Hematopoietic multipotent progenitor cell treated with erythropoietin and hydrocortisone succinate and interleukin-3 and kit ligand, for 15 days (in vitro differentiated cells): ENCODE results near the gene CDH4.
"Not testable (repeated sequence)": the region's sequence is repeated elsewhere in the genome, so short reads cannot be mapped to it uniquely, and the experiment has no call there.

ENCODE experiments used
- DNase-seq: peaks from one replicate; pipeline ENCODE4 v3.0.0-alpha.2; 2015; ENCODE audit warnings: low spot score

The CDH4 gene

DNA sequence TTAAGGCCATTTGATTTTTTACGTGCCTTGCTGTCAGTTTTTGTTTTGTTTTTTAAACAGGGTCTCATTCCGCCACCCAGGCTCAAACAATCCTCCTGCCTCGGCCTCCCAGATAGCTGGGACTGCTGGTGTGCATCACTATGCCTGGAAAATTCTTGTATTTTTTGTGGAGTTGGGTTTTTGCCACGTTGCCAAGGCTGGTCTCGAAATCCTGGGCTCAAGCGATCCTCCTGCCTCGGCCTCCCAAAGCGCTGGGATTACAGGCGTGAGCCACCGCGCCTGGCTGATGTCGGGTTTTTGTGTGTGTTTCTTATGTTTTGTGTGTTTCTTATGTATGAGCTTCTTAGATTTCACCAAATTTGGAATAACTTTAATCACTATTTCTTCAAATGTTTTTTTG is 708.8 kb downstream of the CDH4 start:
- DNase-seq, result no peak

DNA sequence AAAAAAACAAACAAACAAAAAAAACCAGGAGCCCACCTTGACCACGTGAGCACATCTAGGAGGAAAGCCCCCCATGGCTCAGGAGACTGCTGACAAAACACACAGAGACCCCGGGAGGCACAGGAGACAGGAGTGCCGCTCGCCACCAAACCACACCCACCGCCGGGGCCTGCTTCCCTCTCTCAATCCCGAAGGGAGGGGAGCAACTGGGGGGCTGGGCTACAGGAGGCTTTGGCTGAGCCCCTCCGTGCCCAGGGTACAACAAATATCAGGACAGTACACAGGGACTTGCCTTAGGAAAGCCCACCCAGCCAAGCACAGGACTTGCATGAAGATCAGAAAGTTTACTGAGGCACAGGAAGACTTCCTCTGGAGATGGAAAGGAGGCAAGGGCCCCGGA is 711.1 kb downstream of the CDH4 start:
- DNase-seq, result no peak

DNA sequence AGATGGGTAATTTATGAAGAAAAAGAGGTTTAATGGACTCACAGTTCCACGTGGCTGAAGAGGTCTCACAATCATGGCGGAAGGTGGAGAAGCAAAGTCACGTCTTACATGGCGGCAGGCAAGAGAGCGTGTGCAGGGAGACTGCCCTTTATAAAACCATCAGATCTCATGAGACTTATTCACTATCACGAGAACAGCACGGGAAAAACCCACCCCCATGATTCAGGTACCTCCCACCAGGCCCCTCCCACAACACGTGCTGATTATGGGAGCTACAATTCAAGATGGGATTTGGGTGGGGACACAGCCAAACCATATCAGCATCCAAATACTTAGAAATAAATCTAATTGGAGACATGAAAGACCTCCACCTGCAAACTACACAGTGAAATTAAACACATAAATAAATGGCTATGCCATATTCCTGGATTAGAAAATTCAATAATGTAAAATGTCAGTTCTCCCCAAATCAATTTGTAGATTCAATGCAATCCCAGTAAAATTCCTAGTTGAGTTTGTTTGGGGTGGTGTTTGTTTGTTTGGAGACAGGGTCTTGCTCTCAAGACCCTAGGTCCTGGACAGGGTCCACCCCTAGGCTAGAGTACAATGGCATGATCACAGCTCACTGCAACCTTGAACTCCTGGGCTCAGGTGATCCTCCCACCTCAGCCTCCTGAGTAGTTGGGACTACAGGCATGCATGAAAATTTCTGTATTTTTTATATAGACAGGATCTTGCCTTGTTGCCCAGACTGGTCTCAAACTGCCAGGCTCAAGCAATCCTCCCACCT is 712.0 kb downstream of the CDH4 start:
- no peak for DNase-seq

- no peak for DNase-seq
These were observed 712.9 kb downstream of the CDH4 start for GRCh38 chr20:61964675-61965605.

DNA sequence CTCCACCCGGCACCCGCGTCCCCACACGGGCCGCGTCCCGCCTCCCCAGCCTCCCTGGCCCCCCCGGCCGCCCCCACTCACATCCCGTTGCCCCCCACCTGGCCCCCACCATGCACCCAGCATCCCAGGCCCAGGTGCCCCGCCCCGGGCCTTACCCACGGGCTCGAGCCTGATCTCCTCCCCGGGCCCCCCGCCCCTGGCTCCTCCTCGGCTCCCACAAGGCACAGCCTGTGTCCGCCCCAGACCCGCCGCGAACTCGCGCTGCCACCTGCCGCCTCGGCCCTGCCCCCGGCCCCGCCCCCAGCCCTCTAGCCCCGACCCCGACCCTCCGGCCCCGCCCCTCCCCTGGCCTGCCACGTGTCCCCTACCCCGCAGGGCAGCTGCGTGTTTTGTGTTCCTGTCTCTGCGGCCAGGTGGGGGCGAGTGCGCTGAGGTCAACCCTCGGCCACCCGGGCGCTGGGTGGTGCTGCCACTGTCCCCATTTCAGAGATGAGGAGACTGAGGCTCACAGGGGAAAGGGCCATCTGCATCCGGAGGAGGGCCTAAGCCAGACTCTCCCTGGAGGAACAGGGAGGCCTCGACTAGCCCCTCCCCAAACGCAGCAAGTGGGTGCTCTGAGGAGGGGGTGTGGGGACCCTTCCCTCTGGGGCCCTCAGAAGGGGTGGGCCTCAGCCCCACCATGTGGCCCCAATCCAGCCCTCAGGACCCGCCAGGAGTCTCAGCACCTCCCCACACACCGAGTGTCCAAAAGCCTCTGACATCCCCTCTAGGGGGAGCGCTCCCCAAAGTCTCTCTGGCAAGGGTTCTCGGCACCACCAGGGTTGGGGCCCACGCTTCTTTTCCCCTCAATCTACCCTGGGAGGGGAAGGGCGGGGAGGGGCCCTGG is 713.8 kb downstream of the CDH4 start:
- DNase-seq, result no peak

- no peak for DNase-seq
These were observed 714.6 kb downstream of the CDH4 start for GRCh38 chr20:61966492-61967244.

DNA sequence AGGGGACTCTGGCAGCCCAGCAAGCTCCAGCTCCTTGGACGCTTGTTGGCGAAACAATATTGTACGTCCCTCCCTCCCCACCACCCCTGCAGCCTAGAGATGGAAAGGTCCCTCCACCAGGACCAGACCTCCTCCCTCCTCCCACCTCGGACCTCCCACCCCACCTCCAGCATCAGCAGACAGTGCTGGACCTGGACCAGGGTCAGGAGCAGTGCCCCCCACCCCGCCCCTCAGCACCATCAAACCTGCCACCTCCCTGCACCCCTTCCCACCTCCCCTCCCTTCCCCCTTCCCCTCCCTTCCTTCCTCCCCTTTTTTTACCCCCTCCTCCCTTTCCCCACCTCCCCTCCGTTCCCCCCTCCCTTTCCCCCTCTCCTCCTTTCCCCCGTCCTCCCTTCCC is 715.2 kb downstream of the CDH4 start:
- DNase-seq, result no peak

GRCh38 chr20:61968036-61968810 is 716.2 kb downstream of the CDH4 start:
- no peak for DNase-seq

DNA sequence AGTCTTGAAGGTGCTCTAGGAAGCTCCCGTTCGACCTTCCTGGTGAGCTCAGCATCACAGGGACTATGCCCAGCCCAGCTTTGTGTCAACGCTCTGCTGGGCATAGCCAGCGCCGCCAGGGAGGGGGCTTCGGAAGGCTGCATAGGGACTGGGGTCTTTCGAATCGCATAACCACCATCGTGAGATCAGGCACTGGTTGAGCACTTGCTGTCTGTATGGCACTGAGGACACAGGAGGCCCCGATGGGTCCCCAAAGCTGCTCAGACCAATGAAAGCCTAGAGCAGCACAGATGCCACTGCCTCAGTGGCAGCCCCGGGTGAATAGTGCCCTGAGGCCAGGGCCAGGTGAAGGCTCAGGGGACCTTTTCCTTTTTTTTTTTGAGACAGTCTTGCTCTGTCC is 716.9 kb downstream of the CDH4 start:
- DNase-seq, result no peak

DNA sequence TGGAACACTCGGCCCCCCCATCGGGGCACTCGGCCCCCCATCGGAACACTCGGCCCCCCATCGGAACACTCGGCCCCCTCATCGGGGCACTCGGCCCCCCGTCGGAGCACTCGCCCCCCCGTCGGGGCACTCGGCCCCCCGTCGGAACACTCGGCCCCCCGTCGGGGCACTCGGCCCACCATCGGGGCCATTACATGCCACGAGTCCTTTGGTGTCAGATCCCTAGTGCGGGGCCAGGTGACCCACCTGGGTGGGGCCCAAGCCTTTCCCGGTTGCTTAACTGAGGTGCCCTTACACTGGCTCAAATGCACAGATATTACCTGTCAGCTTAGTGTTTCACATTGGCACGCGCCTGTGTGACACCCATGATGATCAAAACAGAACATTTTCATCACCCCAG is 717.7 kb downstream of the CDH4 start:
- DNase-seq, result no peak

- no peak for DNase-seq
These were observed 718.3 kb downstream of the CDH4 start for GRCh38 chr20:61970357-61970756.

- DNase-seq, result not testable (repeated sequence)
These were observed 719.5 kb downstream of the CDH4 start for GRCh38 chr20:61971595-61971994.

DNA sequence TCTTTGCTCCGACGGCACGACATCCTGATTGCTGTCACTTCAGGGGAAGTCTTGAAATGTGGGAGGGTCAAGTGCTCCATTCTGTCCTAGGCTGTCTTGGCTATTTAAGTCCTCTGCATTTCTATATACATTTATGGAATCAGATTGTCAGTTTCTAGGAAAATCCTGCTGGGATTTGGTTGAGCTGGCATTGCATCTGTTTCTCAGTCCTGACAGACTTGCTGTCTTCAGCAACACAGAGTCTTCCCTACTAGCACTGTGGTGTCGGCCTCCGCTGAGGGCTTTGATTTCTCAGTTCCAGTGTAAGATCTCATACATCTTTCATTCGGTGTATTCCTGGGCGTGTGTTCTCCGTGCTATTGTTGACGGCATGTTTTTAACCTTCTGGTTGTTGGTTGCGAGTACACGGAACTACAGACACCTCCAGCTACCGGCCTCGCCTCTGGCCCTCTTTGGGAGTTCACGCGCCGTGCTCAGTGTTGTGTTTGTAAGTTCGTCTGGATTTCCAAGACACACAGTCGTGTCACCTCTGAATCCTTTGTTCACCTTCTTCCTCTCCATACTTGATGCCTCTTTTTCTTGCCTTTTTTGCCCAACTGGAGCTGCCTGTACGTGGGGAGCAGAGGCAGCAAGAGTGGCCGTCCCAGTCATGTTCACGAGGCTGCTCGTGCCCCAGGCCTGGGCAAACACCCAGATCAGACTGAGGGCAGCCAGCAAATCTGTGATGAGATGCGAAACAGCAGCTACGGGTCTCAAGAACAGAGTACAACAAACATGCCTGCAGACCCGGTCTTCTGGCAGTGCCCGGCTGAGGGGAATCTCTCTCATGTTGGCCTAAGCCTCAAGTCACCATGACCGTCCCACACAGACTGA is 720.8 kb downstream of the CDH4 start:
- no peak for DNase-seq

- DNase-seq, result no peak
These were observed 721.7 kb downstream of the CDH4 start for GRCh38 chr20:61973515-61974356.

GRCh38 chr20:61974357-61974665 is 722.2 kb downstream of the CDH4 start:
- DNase-seq, result no peak

DNA sequence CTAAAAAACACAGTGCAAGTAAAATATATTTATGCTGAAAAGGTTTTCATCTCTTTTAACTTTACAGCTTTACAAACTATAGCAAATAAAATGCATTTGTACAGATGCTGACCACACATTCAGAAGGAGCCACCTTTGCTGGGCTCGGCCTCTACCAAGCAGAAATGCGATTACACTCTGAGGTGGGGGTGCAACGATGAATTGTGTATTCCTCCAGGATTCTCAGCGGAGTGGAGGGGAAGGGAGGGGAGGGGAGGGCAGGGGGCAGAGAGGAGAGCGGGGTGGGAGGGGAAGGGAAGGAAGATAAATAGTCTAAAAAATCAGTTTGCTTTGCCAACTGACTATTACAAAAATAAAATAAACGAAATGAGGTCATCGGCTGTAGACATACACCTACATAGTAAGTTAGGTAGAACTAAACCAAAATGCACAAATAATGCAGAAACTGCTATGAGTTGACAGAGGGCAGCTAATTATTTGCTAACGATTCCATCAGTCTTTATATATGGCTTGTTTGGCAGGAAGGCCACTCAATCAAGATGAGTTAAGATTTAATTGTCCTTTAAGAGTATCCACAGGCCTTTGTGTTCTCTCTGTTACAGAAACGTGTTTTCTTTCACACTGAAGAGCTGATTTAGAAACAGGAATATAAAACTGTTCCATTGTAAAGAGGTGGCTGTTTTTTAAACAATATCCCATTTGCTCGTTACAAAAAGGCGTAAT is 723.5 kb downstream of the CDH4 start:
- no peak for DNase-seq

DNA sequence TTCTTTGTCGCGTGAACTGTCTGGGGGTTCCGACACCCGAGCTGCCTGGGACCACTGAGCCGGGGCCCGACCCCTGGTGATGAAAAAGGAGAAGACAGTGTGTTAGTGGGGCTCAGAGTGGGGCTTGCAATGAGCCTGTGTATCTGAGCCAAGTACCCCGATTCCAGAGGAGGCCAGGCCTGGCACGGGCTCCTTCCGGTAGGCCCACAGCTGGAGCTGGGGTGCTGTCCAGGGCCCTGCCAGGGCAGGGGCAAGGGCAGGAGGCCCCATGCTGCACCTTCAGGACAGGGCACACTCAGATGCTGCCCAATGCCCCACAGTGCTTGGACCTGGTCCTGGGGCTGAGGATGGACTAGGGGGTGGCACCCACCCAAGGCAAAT is 724.2 kb downstream of the CDH4 start:
- DNase-seq, result no peak
